HepG2 (cell line): Measurements from ENCODE around the gene NARF. TPM values are rescaled to one million over a fixed set of nuclear protein-coding genes. Genes with fewer than 3 reads are reported as not detected.
A peak's percentile ranks its signal among the peaks of the same experiment; 100 is the strongest.

Experiments used
- ADNP ChIP-seq: sonication (generic); formaldehyde crosslinking; IDR thresholded peaks from 2 replicates; pipeline ENCODE4 v1.4.0; 2020; ENCODE audit warnings: missing genetic modification reagents
- ARNT ChIP-seq: fragments of 450-650 bp; IDR thresholded peaks from 2 replicates; pipeline ENCODE4 v1.6.1; 2017
- GABPB1 ChIP-seq: IDR thresholded peaks from 2 replicates; pipeline ENCODE4 v1.6.1; 2016; ENCODE audit warnings: mild to moderate bottlenecking, missing genetic modification reagents, moderate library complexity, missing compliant biosample characterization
- GTF3A ChIP-seq: sonication (generic); formaldehyde crosslinking; conservative IDR thresholded peaks from 2 replicates; pipeline ENCODE4 v1.4.0; 2020; ENCODE audit warnings: mild to moderate bottlenecking, missing genetic modification reagents
- MBNL3 ChIP-seq: fragments of 250-450 bp; sonication (Bioruptor Pico); conservative IDR thresholded peaks from 2 replicates; pipeline ENCODE4 v1.8.0; 2022; ENCODE audit warnings: mild to moderate bottlenecking, inconsistent platforms
- RAD21 ChIP-seq: fragments of 450-650 bp; formaldehyde crosslinking; IDR thresholded peaks from 2 replicates; pipeline ENCODE4 v1.5.0; 2020; ENCODE audit warnings: mild to moderate bottlenecking
- RFX1 ChIP-seq: fragments of 450-650 bp; IDR thresholded peaks from 2 replicates; pipeline ENCODE4 v1.6.1; 2017
- SNRNP70 ChIP-seq: fragments of 200-400 bp; formaldehyde crosslinking; IDR thresholded peaks from 2 replicates; pipeline ENCODE4 v1.6.1; 2017; ENCODE audit warnings: mild to moderate bottlenecking, low read depth, low read length, moderate library complexity
- SOX6 ChIP-seq, 2 experiments: fragments of 450-650 bp in 1 of 2; sonication (generic) in 1 of 2; formaldehyde crosslinking in 1 of 2; IDR thresholded peaks; 2 replicates each; pipeline versions ENCODE4 v1.4.0 to v1.6.1; 2017 to 2020; ENCODE audit warnings: antibody characterized with exemption in 1 of 2, mild to moderate bottlenecking in 1 of 2, missing genetic modification reagents in 1 of 2
- TCF7L2 ChIP-seq: IDR thresholded peaks from 2 replicates; pipeline ENCODE4 v1.6.1; 2011; ENCODE audit warnings: mild to moderate bottlenecking, low read depth, low read length, moderate library complexity
- ZIK1 ChIP-seq: sonication (generic); formaldehyde crosslinking; IDR thresholded peaks from 2 replicates; pipeline ENCODE4 v1.5.0; 2020; ENCODE audit warnings: mild to moderate bottlenecking, low read depth, missing genetic modification reagents, borderline replicate concordance
- ZMYM3 ChIP-seq: sonication (generic); formaldehyde crosslinking; IDR thresholded peaks from 2 replicates; pipeline ENCODE4 v1.5.1; 2020; ENCODE audit warnings: mild to moderate bottlenecking, missing genetic modification reagents
- ZNF224 ChIP-seq: sonication (generic); formaldehyde crosslinking; IDR thresholded peaks from 2 replicates; pipeline ENCODE4 v1.5.0; 2020; ENCODE audit warnings: mild to moderate bottlenecking, missing genetic modification reagents
- ZNF556 ChIP-seq: sonication (generic); formaldehyde crosslinking; IDR thresholded peaks from 2 replicates; pipeline ENCODE4 v1.4.0; 2020; ENCODE audit warnings: mild to moderate bottlenecking, missing genetic modification reagents, borderline replicate concordance
- ZNF607 ChIP-seq: sonication (generic); formaldehyde crosslinking; IDR thresholded peaks from 2 replicates; pipeline ENCODE4 v1.5.1; 2020; ENCODE audit warnings: missing genetic modification reagents, mild to moderate bottlenecking, borderline replicate concordance
- ZNF724P ChIP-seq: sonication (generic); formaldehyde crosslinking; IDR thresholded peaks from 2 replicates; pipeline ENCODE4 v1.8.0; 2022; ENCODE audit warnings: missing genetic modification reagents, borderline replicate concordance
- polyA plus RNA-seq, 8 experiments: library from polyadenylated mRNA; depleted of rRNA in 3 of 8; stranded (reverse) in 7 of 8; unstranded in 1 of 8; fragments of >200 nt; fragmentation: Illumina TruSeq in 4 of 8; extraction: Trizol in 4 of 8; gene quantifications; 2 replicates each; pipeline versions ENCODE4 v1.2.1 to v1.2.3, GENCODE V29; 2011 to 2016; ENCODE audit warnings: low read depth in 4 of 8, missing spikeins in 1 of 8, mixed read lengths in 1 of 8; ENCODE audit not compliant: insufficient read depth in 1 of 8
- total RNA-seq, 5 experiments: library from RNA; depleted of rRNA; stranded (reverse); fragments of >200 nt; fragmentation: Illumina TruSeq; extraction: Trizol; gene quantifications; 2 replicates each; pipeline ENCODE4 v1.2.3, GENCODE V29; 2016; ENCODE audit warnings: low read depth in 1 of 5
- TF ChIP-seq, protein P1 (sequence below): sonication (generic); formaldehyde crosslinking; conservative IDR thresholded peaks from 2 replicates; pipeline ENCODE4 v1.8.0; 2022; ENCODE audit warnings: low read depth, missing genetic modification reagents
- TF ChIP-seq, protein P2 (sequence below): sonication (generic); formaldehyde crosslinking; IDR thresholded peaks from 2 replicates; pipeline ENCODE4 v1.5.0; 2020; ENCODE audit warnings: mild to moderate bottlenecking, missing genetic modification reagents
- TF ChIP-seq, protein P3 (sequence below): IDR thresholded peaks from 2 replicates; pipeline ENCODE4 v1.6.1; 2016; ENCODE audit warnings: control low read depth
- TF ChIP-seq, protein P4 (sequence below): sonication (generic); formaldehyde crosslinking; IDR thresholded peaks from 2 replicates; pipeline ENCODE4 v1.4.0; 2020; ENCODE audit warnings: missing genetic modification reagents, borderline replicate concordance

The NARF gene
- total and polyA plus RNA-seq, 2 of the 13 experiments (the other 11 are each of a cell fraction or from before 2014, with no cell fraction given) = 61.1 to 144 TPM

DNA sequence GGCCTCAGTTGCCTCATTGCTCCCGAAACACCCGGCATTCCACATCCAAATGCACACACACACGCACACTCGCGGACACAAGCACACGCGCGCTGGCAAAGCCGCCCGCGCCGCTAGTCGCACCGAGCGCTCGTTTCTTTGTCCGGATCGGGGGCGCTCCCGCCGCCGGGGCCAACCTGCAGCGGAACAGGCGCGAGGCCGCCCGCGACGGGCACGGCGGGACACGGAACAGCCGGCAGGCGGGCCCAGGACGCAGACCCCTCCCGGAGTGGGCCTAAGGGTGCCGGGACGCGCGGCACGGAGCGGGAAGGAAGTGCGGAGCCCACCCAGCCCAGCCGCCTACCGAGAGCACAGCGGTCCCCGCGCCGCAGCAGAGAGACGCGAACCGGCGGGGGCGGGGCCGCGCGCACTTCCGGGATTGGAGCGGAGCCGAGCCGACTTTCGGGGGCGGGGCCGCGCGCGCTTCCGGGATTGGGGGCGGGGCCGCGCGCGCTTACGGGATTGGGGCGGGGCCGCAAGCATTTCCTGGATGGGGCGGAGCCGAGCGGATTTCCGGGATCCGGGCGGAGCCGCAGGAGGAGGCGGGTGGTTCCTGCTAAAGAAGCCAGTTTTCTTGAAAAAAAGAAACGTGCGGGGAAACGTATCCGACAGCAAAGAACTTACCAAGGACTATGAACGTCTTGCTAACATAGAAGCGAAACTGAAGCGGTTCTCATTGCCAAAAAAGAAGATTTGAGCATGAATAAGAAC lies 8.0 kb upstream of the NARF start, which contains the start of gene CYBC1 (continued):
- TF ChIP-seq, protein P1, sequence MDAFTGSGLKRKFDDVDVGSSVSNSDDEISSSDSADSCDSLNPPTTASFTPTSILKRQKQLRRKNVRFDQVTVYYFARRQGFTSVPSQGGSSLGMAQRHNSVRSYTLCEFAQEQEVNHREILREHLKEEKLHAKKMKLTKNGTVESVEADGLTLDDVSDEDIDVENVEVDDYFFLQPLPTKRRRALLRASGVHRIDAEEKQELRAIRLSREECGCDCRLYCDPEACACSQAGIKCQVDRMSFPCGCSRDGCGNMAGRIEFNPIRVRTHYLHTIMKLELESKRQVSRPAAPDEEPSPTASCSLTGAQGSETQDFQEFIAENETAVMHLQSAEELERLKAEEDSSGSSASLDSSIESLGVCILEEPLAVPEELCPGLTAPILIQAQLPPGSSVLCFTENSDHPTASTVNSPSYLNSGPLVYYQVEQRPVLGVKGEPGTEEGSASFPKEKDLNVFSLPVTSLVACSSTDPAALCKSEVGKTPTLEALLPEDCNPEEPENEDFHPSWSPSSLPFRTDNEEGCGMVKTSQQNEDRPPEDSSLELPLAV (CRISPR knock-in tag) = 0 out of 2 replicates have a peak, but pooled peaks have one; percentile 60
- TF ChIP-seq SNRNP70 (no peak), MBNL3 (no peak), SOX6 (IDR thresholded peaks at IDR 0.05) (no peak), SOX6 (CRISPR knock-in tag; IDR thresholded peaks at IDR 0.05) (no peak), ZNF607 (CRISPR knock-in tag) (peak; percentile 88), TCF7L2 (no peak), ZNF224 (peak; percentile 81; the same call in 1 of the 2 replicates), ZIK1 (peak; percentile 70; the same call in 1 of the 2 replicates), RAD21 (CRISPR knock-in tag) (peak; percentile 55; the same call in 1 of the 2 replicates), RFX1 (no peak), GABPB1 (peak; percentile 93), ARNT (no peak), ZNF724P (CRISPR knock-in tag) (peak; percentile 76; the same call in 1 of the 2 replicates), ADNP (CRISPR knock-in tag) (no peak), ZMYM3 (CRISPR knock-in tag) (no peak; the same call in 1 of the 2 replicates), GTF3A (CRISPR knock-in tag) (no peak), ZNF556 (CRISPR knock-in tag) (peak; percentile 67; the same call in 1 of the 2 replicates)
- TF ChIP-seq, protein P2, sequence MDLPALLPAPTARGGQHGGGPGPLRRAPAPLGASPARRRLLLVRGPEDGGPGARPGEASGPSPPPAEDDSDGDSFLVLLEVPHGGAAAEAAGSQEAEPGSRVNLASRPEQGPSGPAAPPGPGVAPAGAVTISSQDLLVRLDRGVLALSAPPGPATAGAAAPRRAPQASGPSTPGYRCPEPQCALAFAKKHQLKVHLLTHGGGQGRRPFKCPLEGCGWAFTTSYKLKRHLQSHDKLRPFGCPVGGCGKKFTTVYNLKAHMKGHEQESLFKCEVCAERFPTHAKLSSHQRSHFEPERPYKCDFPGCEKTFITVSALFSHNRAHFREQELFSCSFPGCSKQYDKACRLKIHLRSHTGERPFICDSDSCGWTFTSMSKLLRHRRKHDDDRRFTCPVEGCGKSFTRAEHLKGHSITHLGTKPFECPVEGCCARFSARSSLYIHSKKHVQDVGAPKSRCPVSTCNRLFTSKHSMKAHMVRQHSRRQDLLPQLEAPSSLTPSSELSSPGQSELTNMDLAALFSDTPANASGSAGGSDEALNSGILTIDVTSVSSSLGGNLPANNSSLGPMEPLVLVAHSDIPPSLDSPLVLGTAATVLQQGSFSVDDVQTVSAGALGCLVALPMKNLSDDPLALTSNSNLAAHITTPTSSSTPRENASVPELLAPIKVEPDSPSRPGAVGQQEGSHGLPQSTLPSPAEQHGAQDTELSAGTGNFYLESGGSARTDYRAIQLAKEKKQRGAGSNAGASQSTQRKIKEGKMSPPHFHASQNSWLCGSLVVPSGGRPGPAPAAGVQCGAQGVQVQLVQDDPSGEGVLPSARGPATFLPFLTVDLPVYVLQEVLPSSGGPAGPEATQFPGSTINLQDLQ = peak; percentile 52; the same call in 1 of the 2 replicates
- TF ChIP-seq, protein P3, sequence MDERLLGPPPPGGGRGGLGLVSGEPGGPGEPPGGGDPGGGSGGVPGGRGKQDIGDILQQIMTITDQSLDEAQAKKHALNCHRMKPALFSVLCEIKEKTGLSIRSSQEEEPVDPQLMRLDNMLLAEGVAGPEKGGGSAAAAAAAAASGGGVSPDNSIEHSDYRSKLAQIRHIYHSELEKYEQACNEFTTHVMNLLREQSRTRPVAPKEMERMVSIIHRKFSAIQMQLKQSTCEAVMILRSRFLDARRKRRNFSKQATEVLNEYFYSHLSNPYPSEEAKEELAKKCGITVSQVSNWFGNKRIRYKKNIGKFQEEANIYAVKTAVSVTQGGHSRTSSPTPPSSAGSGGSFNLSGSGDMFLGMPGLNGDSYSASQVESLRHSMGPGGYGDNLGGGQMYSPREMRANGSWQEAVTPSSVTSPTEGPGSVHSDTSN (CRISPR knock-in tag) = no peak
- TF ChIP-seq, protein P4, sequence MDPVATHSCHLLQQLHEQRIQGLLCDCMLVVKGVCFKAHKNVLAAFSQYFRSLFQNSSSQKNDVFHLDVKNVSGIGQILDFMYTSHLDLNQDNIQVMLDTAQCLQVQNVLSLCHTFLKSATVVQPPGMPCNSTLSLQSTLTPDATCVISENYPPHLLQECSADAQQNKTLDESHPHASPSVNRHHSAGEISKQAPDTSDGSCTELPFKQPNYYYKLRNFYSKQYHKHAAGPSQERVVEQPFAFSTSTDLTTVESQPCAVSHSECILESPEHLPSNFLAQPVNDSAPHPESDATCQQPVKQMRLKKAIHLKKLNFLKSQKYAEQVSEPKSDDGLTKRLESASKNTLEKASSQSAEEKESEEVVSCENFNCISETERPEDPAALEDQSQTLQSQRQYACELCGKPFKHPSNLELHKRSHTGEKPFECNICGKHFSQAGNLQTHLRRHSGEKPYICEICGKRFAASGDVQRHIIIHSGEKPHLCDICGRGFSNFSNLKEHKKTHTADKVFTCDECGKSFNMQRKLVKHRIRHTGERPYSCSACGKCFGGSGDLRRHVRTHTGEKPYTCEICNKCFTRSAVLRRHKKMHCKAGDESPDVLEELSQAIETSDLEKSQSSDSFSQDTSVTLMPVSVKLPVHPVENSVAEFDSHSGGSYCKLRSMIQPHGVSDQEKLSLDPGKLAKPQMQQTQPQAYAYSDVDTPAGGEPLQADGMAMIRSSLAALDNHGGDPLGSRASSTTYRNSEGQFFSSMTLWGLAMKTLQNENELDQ (CRISPR knock-in tag) = peak; percentile 47; the same call in 1 of the 2 replicates
